Stimulated activated CD8-positive, alpha-beta memory T cell treated with anti-CD3 and anti-CD28 coated beads, Interleukin-15, amount 100 ng/mL, for 48 hours (primary cell): Measurements from ENCODE around the gene TERT.
A peak's percentile ranks its signal among the peaks of the same experiment; 100 is the strongest.

Source experiments
- DNase-seq, 2 donors: peaks; one replicate each; pipeline ENCODE4 v3.0.0-alpha.2; 2020; ENCODE audit warnings: low read depth in 2 of 2

The TERT gene

GRCh38 chr5:1318659-1319251 is 23.9 kb upstream of the TERT start:
- DNase-seq: no peak

DNA sequence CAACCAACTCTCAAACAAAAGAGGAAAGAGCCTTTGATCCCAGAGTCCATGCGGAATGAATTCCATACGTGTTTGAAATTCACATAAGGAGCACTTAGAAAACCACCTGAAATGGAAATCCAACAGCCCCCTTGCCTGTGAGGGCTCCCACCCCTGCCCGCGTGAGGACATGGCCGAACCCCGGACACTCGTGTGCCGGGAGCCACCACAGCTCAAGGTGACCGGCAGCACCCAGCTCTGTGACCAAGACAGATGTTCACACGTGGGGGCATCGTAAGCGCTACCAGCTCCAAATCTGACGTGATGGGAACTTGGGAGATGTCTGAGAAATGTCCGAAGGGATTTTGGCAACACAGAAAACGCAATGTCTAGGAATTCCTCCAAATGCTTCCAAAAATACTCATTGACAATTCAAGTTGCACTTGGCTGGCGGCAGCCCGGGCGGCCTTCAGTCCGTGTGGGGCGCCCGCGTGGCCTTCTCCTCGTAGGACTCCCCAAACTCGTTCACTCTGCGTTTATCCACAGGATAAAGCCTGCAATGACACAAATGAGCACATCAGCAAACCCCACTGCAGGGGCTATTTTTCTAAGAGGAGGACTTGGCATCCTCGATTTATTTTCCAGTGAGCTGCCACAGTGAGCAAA is 23.2 kb upstream of the TERT start:
- DNase-seq: no peak

DNA sequence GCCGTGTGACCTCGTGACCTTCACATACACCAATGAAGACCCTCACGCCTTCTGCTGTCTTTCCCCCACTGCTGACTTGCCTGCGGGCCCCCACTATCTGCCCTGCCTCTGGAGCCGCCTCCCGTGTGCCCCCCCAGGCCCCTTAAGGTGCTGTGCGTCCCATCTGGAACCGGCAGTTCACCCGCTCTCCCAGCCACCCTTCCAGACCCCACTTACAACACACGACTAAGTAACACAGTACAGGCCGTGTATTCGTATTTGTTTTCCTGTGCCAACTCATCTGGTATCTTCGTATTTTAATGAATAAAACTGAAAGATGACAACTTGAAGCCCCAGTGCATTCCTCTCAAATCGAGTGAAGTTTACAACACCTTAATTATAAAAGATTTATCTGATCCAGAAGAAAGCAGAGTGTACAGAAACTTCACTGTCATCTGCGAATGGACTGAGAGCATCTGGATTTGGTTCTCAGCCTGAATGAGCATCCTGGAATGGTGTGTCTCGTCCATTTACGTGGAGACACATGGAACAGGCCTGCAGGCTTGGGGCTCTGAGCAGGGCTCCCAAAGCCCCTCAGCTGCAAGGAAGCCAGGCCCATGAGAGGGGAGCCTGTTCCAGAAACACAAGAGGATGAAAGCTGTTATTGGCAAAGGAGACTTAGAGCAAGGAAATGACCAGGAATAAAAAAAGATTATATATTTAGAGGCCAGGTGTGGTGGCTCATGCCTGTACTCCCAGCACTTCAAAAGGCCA is 21.9 kb upstream of the TERT start:
- DNase-seq: no peak

GRCh38 chr5:1315709-1316587 is 21.1 kb upstream of the TERT start:
- peak in 1 of 2 donors; percentile 34 for DNase-seq

- DNase-seq: no peak
These were observed 20.3 kb upstream of the TERT start for GRCh38 chr5:1315018-1315708.

- no peak for DNase-seq
These were observed 19.7 kb upstream of the TERT start for GRCh38 chr5:1314564-1314982.

GRCh38 chr5:1312993-1313833 is 18.3 kb upstream of the TERT start:
- peak in 1 of 2 donors; percentile 25 for DNase-seq

- DNase-seq: no peak
These were observed 17.3 kb upstream of the TERT start for GRCh38 chr5:1312206-1312605.

GRCh38 chr5:1311439-1312055 is 16.7 kb upstream of the TERT start:
- no peak for DNase-seq

GRCh38 chr5:1310118-1310517 is 15.2 kb upstream of the TERT start:
- DNase-seq: no peak

DNA sequence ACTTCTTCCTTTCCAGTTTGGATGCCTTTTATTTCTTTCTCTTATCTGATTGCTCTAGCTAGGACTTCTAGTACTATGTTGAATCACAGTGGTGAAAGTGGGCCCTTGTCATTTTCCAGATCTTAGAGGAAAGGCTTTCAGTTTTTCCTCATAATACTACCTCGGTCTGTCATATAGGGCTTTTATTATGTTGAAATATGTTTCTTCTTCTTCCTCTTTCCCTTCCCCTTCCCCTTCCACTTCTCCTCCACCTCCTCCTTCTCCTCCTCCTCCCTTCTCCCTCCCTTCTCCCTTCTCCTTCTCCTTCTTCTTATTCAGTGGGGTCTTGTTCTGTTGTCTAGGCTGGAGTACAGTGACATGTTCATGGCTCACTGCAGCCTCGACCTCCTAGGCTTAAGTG is 9.2 kb upstream of the TERT start:
- DNase-seq: no peak

DNA sequence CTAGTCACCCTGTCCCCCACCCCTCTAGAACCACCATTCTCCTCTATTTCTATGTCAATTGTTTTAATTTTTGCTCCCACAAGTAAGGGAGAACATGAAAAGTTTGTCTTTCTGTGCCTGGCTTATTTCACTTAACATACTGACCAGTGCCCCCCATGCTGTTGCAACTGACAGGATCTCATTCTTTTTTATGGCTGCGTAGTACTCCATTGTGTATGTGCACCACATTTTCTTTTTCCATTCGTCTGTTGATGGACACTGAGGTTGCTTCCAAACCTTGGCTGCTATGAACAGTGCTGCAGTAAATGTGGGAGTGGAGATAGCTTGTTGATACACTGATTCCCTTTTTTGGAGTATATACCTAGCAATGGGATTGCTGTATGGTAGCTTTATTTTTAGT is 7.4 kb upstream of the TERT start:
- no peak for DNase-seq

- DNase-seq: no peak
These were observed 5.8 kb upstream of the TERT start for GRCh38 chr5:1300581-1301083.

GRCh38 chr5:1299961-1300360 is 5.1 kb upstream of the TERT start:
- DNase-seq: no peak

GRCh38 chr5:1299511-1299850 is 4.6 kb upstream of the TERT start:
- DNase-seq: no peak

- no peak for DNase-seq
These were observed 4.0 kb upstream of the TERT start for GRCh38 chr5:1298723-1299510.

DNA sequence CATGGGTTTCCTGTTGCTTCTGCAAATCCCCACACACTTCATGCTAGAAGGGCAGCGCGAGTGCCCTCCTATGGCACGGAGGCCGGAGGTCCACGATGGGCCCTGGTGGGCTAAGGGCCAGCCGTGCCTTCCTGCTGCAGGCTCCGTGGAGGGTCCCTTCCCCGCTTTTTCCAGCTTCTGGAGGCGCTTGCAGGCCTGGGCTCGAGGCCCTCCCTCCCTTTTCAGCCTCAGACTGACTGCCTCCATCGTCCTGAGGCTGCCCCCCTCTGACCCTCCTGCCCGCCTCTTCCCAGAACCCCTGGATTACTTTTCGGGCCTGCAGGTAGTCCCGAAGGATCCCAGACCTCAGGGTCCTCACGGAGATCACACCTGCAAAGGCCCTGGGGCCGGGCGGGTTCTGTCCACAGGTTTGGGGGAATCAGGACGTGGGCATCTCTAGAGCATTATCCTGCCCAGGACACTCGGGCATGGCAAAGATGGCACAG is 3.2 kb upstream of the TERT start:
- no peak for DNase-seq

DNA sequence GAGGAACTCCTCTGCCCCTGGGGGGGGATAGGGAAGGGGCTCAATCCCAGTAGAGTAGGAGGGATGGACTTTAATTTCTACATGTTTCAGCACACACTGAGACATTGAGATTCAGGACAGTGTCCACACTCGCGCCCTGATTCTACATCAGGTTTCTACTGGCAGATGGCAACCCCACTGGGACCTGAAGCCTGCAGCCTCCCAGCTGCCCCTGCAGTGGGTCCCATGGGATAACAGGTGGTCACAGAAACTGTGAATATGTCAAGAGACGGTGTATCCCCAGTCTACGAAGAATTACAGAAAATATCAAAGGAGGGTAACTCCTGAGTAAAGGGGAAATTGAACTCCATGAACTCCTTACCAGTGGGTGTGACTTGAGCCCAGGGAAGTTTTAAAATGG is 2.4 kb upstream of the TERT start:
- DNase-seq: no peak

DNA sequence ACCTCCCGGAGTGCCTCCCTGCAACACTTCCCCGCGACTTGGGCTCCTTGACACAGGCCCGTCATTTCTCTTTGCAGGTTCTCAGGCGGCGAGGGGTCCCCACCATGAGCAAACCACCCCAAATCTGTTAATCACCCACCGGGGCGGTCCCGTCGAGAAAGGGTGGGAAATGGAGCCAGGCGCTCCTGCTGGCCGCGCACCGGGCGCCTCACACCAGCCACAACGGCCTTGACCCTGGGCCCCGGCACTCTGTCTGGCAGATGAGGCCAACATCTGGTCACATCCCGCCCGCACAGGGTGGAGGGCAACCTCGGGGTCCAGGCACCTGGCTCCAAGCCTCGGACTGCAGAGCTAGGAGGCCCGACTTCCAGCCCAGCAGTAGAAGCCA is 776 bp upstream of the TERT start:
- no peak for DNase-seq
